NB4 (cell line): ENCODE data around the gene SPATA16.

ENCODE experiments used
- POLR2A ChIP-seq: IDR thresholded peaks from 2 replicates; pipeline ENCODE4 v1.6.1; 2011; ENCODE audit warnings: mild to moderate bottlenecking; ENCODE audit not compliant: insufficient read length; ENCODE audit errors: extremely low read depth
- TF ChIP-seq, protein P1 (sequence below): IDR thresholded peaks from one replicate; pipeline ENCODE4 v1.5.1; 2012; ENCODE audit warnings: low read depth, low read length
- TF ChIP-seq, protein P2 (sequence below): IDR thresholded peaks from 2 replicates; pipeline ENCODE4 v1.6.1; 2011; ENCODE audit warnings: low read depth, low read length

DNA sequence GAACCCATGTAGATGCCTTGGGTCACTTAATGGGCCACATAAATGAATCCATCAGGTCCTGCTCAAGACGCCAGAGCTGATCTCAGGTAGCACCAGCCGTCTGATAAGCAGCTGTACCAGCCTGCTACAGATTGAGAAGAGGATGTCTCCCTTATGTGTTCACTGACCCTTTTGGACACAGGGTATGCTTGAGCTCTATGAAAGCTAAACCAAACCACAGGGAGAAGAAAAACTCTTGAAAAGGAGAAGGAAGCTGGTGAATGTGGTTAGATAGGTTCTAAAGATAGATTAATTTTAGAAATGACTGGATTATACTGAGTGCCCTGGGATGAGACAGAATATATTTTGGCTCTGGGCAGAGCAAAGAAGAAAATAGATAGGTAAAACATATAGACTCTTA, 187.5 kb downstream of the SPATA16 start:
- no peak for TF ChIP-seq POLR2A
- TF ChIP-seq, protein P1, sequence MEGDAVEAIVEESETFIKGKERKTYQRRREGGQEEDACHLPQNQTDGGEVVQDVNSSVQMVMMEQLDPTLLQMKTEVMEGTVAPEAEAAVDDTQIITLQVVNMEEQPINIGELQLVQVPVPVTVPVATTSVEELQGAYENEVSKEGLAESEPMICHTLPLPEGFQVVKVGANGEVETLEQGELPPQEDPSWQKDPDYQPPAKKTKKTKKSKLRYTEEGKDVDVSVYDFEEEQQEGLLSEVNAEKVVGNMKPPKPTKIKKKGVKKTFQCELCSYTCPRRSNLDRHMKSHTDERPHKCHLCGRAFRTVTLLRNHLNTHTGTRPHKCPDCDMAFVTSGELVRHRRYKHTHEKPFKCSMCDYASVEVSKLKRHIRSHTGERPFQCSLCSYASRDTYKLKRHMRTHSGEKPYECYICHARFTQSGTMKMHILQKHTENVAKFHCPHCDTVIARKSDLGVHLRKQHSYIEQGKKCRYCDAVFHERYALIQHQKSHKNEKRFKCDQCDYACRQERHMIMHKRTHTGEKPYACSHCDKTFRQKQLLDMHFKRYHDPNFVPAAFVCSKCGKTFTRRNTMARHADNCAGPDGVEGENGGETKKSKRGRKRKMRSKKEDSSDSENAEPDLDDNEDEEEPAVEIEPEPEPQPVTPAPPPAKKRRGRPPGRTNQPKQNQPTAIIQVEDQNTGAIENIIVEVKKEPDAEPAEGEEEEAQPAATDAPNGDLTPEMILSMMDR, result no peak
- TF ChIP-seq, protein P2, sequence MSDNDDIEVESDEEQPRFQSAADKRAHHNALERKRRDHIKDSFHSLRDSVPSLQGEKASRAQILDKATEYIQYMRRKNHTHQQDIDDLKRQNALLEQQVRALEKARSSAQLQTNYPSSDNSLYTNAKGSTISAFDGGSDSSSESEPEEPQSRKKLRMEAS, result no peak
